DND-41 (cell line): ENCODE data around the gene KIF5A.

Source experiments
- ATAC-seq: fragments of 200-7000 bp; cut with Tn5 transposase; 3 replicates; pipeline ENCODE4 v1.9.1; 2021; ENCODE audit warnings: low read depth; ENCODE audit not compliant: insufficient read depth
- DNase-seq: peaks from one replicate; pipeline ENCODE4 v3.0.0-alpha.2; 2020
- H2AFZ ChIP-seq: 2 replicates; pipeline ENCODE4 v1.6.0; 2012; ENCODE audit warnings: low read depth, low read length
- H3K27ac ChIP-seq: 2 replicates; pipeline ENCODE4 v1.5.1; 2012; ENCODE audit warnings: low read length, inconsistent platforms
- H3K27me3 ChIP-seq: fragments of 200-600 bp; sonication (generic); 2 replicates; pipeline ENCODE4 v1.6.0; 2012; ENCODE audit warnings: low read length, mild to moderate bottlenecking, inconsistent platforms; ENCODE audit not compliant: insufficient read depth, poor library complexity
- H3K36me3 ChIP-seq: 2 replicates; pipeline ENCODE4 v1.5.1; 2012; ENCODE audit warnings: low read length, inconsistent platforms; ENCODE audit not compliant: insufficient read depth
- H3K4me1 ChIP-seq: 2 replicates; pipeline ENCODE4 v1.5.1; 2012; ENCODE audit warnings: mild to moderate bottlenecking, low read length; ENCODE audit not compliant: insufficient read depth
- H3K4me2 ChIP-seq: 2 replicates; pipeline ENCODE4 v1.6.0; 2012; ENCODE audit warnings: mild to moderate bottlenecking, moderate library complexity, low read length, inconsistent platforms; ENCODE audit not compliant: insufficient read depth
- H3K4me3 ChIP-seq, 2 experiments: fragments of 200-600 bp in 1 of 2; shearing (Covaris generic) in 1 of 2; 2 replicates each; pipeline ENCODE4 v1.5.1; 2012 to 2016; ENCODE audit warnings: inconsistent platforms in 2 of 2, low read length in 2 of 2, mild to moderate bottlenecking in 2 of 2, low read depth in 1 of 2, moderate library complexity in 1 of 2
- H3K79me2 ChIP-seq: 2 replicates; pipeline ENCODE4 v1.6.0; 2012; ENCODE audit warnings: low read length, inconsistent platforms; ENCODE audit not compliant: insufficient read depth
- H3K9ac ChIP-seq: 2 replicates; pipeline ENCODE4 v1.6.0; 2012; ENCODE audit warnings: low read depth, mild to moderate bottlenecking, inconsistent platforms, low read length, moderate library complexity
- H3K9me3 ChIP-seq: 2 replicates; pipeline ENCODE4 v1.5.1; 2012; ENCODE audit warnings: low read length, moderate library complexity, mild to moderate bottlenecking, inconsistent platforms; ENCODE audit not compliant: insufficient read depth, severe bottlenecking
- H4K20me1 ChIP-seq: 2 replicates; pipeline ENCODE4 v1.6.0; 2012; ENCODE audit warnings: low read length; ENCODE audit not compliant: insufficient read depth
- EZH2 ChIP-seq: IDR thresholded peaks from 3 replicates; pipeline ENCODE4 v1.6.1; 2012; ENCODE audit warnings: borderline replicate concordance, low read depth, mild to moderate bottlenecking, moderate library complexity, low read length, inconsistent platforms; ENCODE audit not compliant: severe bottlenecking
- TF ChIP-seq, protein P1 (sequence below): IDR thresholded peaks from 2 replicates; pipeline ENCODE4 v1.5.1; 2012; ENCODE audit warnings: borderline replicate concordance, low read length, moderate library complexity, mild to moderate bottlenecking; ENCODE audit not compliant: poor library complexity, severe bottlenecking; ENCODE audit errors: extremely low read depth

The KIF5A gene

DNA sequence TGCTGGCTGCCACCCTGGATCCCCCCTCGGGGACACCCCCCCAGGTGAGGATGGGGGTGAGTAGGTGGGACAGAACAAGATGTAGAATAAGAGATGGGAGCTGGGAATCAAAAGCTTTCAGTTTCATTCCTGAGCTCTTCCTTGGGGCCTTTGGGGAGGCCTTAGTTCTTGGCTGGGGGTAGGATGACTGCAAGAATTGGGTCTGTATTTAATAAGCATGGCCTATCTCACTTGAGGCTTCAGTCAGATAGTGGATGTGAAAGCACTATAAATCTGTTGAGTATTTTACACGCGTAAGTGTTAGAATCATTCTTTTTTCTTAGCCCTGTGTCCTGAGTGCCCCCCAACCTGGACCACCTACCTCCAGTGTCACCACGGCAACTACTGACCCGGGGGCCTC lies 22.7 kb upstream of the KIF5A start:
- Histone ChIP-seq H3K27ac (no peak overlapping the region), H4K20me1 (peaks cover 33% of the 10 kb centered on the region), H3K27me3 (no peaks in the 10 kb centered on the region), H3K36me3 (peaks cover 85% of the 10 kb centered on the region), H3K4me3 (no peak overlapping the region), H2AFZ (no peak overlapping the region), H3K9me3 (no peaks in the 10 kb centered on the region), H3K9ac (no peak overlapping the region), H3K4me2 (peak overlapping the region; percentile 15; the same call in 1 of the 2 replicates), H3K79me2 (peaks cover 50% of the 10 kb centered on the region), H3K4me1 (peaks cover 39% of the 10 kb centered on the region)
- DNase-seq (no peak), ATAC-seq (no peak)
- TF ChIP-seq, protein P1, sequence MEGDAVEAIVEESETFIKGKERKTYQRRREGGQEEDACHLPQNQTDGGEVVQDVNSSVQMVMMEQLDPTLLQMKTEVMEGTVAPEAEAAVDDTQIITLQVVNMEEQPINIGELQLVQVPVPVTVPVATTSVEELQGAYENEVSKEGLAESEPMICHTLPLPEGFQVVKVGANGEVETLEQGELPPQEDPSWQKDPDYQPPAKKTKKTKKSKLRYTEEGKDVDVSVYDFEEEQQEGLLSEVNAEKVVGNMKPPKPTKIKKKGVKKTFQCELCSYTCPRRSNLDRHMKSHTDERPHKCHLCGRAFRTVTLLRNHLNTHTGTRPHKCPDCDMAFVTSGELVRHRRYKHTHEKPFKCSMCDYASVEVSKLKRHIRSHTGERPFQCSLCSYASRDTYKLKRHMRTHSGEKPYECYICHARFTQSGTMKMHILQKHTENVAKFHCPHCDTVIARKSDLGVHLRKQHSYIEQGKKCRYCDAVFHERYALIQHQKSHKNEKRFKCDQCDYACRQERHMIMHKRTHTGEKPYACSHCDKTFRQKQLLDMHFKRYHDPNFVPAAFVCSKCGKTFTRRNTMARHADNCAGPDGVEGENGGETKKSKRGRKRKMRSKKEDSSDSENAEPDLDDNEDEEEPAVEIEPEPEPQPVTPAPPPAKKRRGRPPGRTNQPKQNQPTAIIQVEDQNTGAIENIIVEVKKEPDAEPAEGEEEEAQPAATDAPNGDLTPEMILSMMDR, result no peak
- TF ChIP-seq EZH2, result no peak

DNA sequence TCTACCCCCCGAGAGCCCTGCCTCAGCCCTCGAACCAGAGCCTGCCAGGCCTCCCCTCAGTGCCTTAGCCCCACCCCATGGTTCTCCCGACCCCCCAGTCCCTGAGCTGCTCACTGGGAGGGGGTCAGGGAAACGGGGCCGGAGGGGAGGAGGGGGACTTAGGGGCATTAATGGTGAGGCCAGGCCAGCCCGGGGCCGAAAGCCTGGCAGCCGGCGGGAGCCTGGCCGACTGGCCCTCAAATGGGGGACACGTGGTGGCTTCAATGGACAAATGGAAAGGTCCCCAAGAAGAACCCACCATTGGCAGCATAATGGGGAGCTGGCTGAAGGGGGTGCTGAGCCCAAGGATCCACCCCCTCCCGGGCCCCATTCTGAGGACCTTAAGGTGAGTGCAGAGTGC lies 21.7 kb upstream of the KIF5A start:
- Histone ChIP-seq H3K79me2 (peaks cover 48% of the 10 kb centered on the region), H3K27me3 (no peaks in the 10 kb centered on the region), H3K9ac (no peak overlapping the region), H2AFZ (no peak overlapping the region), H3K36me3 (peaks cover 94% of the 10 kb centered on the region), H3K4me3 (no peak overlapping the region), H3K27ac (no peak overlapping the region), H4K20me1 (peaks cover 32% of the 10 kb centered on the region), H3K4me1 (peaks cover 37% of the 10 kb centered on the region), H3K9me3 (no peaks in the 10 kb centered on the region), H3K4me2 (no peak overlapping the region)
- ATAC-seq, result no peak
- DNase-seq, result no peak
- TF ChIP-seq EZH2, result no peak
- TF ChIP-seq, protein P1, result no peak

DNA sequence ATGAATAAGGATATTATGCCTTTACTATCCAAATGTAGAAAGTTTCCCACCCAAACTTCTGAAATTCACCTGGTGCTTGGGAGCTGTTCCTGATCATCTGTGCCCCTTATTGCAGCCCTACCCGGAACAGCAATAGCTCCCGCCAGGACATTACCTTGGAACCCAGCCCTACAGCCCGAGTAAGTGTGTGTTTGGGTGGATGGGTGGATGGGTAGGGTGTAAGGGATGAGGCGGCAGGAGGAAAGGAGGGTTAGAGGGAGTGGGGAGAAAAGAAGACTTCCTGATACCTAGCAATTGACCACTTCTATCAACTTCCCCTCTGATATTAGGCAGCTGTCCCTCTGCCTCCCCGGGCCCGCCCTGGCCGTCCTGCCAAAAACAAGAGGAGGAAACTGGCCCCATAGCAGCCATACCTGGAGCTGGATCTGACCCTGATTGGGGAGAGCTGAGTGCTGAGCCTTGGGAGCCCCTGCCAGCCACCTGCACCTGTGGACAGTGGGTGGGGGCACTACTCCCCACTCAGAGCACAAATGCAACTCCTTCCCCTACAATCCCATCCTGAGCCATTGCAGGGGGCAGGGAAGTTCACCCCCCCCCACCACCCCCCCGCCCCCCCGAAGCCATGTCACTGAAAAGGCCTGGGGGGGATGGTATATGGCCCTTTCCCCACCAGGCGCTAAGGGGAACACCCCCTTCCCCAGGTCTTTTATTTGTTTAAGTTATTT lies 20.9 kb upstream of the KIF5A start:
- Histone ChIP-seq H3K27ac (0 out of 2 replicates have a peak overlapping the region, but pooled peaks have one; percentile 35), H3K27me3 (no peaks in the 10 kb centered on the region), H3K9ac (no peak overlapping the region), H3K4me3 (no peak overlapping the region), H2AFZ (no peak overlapping the region), H3K79me2 (peaks cover 40% of the 10 kb centered on the region), H3K36me3 (peaks cover 94% of the 10 kb centered on the region), H4K20me1 (peaks cover 24% of the 10 kb centered on the region), H3K4me2 (no peak overlapping the region), H3K9me3 (no peaks in the 10 kb centered on the region), H3K4me1 (peaks cover 29% of the 10 kb centered on the region)
- no peak for DNase-seq
- ATAC-seq, result no peak
- TF ChIP-seq EZH2, result no peak
- TF ChIP-seq, protein P1, result no peak
